Measurements from ENCODE around the gene SPN.
"Not testable (repeated sequence)": the region's sequence is repeated elsewhere in the genome, so short reads cannot be mapped to it uniquely, and the experiment has no call there.

The SPN gene, protein sequence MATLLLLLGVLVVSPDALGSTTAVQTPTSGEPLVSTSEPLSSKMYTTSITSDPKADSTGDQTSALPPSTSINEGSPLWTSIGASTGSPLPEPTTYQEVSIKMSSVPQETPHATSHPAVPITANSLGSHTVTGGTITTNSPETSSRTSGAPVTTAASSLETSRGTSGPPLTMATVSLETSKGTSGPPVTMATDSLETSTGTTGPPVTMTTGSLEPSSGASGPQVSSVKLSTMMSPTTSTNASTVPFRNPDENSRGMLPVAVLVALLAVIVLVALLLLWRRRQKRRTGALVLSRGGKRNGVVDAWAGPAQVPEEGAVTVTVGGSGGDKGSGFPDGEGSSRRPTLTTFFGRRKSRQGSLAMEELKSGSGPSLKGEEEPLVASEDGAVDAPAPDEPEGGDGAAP

DNA sequence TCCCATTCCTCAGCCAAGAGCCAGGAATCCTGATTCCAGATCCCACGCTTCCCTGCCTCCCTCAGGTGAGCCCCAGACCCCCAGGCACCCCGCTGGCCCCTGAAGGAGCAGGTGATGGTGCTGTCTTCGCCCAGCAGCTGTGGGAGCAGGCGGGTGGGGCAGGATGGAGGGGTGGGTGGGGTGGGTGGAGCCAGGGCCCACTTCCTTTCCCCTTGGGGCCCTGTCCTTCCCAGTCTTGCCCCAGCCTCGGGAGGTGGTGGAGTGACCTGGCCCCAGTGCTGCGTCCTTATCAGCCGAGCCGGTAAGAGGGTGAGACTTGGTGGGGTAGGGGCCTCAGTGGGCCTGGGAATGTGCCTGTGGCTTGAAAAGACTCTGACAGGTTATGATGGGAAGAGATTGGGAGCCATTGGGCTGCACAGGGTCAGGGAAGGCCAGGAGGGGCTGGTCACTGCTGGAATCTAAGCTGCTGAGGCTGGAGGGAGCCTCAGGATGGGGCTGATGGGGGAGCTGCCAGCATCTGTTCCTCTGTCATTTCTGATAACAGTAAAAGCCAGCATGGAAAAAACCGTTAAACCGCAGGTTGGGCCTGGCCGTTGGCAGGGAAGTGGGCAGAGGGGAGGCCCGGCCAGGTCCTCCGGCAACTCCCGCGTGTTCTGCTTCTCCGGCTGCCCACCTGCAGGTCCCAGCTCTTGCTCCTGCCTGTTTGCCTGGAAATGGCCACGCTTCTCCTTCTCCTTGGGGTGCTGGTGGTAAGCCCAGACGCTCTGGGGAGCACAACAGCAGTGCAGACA, at the start of gene SPN:
TSS of gene SPN (plus strand) at position 232 of the 791 bp plus-strand sequence. CDS start at position 714, 482 bp downstream.
- DNase-seq, result peak; percentile 67

DNA sequence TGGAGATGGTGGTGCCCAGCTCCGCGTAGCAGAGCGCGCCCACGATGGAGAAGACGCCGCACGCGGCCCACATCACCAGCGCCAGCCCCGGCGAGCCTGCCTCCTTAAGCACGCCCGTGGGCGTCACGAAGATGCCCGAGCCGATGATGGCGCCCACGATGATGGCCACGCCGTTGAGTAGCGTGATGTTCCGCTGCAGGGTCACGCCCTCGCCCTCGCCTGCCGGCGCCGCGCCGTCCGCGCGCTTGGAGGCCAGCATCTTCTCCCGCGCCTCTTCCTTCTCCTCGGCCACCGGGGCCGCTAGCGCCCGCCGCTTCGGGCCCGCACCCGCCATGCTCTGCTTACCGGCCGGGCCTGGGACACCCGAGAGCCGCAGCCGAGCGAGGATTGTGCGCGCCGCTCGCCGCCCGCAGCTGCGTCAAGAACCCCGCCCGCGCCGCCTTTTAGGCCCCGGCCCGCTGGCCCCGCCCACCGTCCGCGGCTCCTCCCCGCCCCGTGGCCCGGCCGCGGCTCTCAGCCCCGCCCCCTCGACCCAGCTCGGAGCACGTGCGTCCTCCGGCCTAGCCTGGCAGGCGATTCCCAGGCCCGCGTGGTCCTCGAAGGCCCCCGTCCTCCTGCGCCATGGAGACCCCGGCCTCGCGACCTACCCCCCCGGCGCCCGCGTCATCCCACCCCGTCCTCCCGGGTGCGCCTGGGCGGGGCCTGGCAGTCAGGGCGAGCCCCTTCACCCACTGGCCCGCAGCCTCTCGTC, 49.6 kb upstream of the SPN start:
- DNase-seq, result peak; percentile 87

DNA sequence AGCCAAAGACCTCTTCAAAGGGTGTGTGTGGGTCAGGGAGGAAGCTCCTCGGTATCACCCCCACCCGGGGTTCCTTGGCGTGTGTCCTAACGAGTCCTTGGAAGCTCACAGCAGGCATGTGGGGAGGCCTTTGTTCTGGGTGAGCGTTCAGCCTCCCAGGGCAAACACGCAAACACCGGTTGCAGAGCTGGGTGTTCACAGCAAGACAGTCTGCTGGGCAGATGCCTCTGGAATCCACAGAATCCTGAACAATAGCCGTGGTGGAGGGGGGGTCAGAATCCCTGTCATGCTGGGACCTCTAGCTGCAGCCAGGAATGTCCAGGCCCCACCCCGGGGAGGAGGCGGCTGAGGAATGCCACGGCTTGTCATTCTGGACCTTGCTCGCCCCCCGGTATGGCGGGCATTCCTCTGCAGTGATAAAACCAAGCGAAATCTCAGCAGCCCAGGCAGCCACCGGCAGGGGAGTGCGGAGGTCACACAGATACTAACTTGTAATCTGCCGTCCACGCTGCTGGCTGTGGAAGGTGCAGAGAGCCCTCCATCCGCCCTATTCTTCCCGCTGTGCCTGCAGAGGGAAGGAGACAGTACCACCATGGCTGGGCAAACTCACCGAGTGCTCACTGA, 48.2 kb upstream of the SPN start:
- DNase-seq, result not testable (repeated sequence)

DNA sequence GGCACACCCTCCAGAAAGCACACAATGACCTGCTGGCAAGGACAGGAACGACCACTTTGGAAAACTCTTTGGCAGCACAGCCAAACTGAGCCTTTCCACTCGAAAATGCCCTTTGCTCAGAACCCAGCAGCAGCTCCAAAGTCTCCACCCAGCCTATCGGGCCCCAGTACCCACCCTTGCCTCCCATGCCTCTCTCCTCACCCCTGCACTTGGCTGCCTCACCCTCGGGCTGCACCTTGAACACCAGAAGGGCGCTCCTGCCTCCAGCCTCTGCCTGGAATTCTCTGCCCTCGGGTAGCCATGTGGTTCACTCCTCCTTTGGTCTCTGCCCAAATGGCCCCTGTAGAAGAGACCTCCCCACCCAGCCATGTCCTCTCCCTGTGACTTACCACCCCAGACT, 46.9 kb upstream of the SPN start:
- DNase-seq, result not testable (repeated sequence)

DNA sequence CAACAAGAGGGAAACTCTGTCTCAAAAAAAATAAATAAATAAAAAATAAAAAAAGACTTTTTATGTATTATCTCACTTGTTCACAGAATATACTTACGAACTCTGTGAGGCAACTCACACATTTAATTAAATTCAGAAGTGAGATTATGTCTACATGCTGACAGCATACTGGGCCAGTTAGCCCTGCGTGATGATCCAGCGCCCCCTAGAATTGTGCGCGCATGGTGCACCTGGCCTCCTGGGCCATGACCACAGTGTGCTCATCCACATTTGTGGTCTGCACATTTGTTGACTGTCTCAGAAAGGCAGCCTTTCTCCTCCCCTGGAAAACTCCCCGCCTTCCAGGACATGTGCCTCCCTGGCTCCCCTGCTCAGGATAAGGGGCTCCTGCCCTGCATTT, 42.5 kb upstream of the SPN start:
- DNase-seq, result not testable (repeated sequence)

DNA sequence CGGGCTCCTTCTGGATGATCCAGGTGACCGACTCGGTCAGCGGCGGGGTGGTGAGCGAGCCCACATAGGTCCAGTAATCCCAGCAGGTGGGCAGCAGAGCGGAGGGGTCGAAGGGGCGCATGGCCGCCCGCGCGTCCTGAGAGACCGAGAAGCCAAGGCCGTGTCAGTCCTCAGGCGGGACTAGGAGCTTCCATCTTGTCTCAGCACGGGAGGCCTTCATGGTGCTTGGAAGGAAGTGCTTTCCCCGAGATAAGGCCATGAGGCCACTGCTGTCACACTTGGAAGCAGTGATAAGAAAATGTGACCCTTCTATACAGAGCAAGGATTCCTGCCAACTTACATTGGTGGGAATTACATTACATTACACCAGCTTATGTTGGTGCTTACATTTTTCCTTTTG, 40.3 kb upstream of the SPN start:
- not testable (repeated sequence) for DNase-seq

DNA sequence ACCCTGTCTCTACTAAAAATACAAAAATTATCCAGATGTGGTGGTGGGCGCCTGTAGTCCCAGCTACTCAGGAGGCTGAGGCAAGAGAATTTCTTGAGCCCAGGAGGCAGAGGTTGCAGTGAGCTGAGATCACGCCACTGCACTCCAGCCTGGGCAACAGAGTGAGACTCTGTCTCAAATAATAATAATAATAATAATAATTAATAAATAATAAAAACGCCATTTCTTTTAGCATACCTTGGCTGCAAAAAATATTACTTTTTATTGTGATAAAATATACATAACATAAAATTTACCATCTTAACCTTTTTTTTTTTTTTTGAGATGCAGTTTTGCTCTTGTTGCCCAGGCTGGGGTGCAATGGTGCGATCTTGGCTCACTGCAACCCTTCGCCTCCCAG, 39.8 kb upstream of the SPN start:
- not testable (repeated sequence) for DNase-seq

DNA sequence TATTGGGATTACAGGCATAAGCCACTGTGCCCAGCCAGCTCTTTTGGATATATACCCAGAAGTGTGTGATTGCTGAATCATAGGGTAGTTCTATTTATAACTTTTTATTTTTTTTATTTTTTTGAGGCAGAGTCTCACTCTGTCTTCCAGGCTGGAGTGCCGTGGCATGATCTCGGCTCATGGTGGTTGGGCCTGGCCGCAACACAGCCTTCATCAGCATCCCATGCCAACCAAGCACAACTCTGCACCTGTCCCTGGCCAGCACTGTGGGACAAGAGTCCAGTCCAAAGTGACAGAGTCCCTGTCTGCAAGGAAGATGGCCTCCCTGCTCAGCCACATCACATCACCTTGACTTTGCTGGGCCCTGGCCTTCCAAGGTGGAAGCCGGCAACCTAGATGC, 37.9 kb upstream of the SPN start:
- not testable (repeated sequence) for DNase-seq

DNA sequence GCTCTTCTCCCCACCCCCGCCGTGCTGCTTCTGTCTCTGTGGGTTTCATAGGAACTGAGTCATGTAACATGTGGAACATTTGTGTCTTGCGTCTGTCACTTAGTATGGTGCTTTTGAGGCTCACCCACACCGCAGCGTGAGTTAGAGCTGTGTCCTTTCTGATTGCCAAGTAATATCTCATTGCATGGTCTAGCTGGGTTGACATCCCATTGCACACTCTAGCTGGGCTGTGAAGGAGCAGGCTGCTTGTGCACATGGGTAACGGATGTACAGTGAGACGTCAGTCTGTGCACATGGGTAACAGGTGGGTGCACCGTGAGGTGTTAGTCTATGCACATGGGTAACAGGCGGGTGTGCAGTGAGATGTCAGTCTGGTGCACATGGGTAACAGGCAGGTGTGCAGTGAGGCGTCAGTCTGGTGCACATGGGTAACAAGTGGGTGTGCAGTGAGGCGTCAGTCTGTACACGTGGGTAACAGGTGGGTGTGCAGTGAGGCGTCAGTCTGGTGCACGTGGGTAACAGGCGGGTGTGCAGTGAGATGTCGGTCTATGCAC, 36.2 kb upstream of the SPN start:
- peak; percentile 64 for DNase-seq

DNA sequence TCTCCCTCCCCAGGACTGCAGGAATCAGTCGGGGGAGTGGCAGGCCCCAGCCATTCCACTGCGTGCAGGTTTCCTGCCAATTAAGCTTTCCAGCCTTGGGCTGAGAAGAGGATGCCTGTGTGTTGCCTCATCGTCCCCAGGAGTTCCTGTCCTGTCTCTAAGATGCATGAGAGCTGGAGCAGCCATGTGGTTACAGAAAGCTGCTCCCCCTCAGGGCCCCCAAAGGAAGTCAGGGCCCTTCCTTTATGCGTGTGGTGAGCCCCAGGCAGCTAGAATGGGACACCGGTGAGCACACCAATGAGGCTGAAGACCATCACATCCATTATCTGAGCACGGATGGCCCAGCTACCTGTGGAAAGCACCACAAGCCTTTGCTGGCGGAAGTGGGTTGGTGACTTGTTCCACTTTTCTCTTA, 35.4 kb upstream of the SPN start:
- not testable (repeated sequence) for DNase-seq

DNA sequence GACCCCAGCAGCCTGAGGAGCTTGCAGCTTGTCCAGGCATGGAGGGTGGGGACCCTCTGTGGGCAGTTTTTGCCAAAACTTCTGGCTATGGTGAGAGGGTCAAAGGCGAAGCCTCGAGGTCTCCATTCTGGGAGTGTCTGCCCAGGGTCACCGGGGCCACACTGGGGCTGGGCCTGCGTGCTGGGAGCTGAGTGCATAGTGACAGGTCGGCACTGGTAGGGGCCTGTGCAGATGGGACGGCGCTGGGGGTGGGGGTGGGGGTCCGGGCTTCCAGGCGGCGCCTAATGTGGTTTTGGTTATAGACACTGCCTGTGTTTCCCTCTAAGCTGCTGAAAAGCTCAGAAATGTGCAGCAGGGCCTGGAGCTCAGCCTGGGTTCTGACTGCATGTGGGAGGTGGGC, 34.3 kb upstream of the SPN start:
- DNase-seq, result not testable (repeated sequence)

DNA sequence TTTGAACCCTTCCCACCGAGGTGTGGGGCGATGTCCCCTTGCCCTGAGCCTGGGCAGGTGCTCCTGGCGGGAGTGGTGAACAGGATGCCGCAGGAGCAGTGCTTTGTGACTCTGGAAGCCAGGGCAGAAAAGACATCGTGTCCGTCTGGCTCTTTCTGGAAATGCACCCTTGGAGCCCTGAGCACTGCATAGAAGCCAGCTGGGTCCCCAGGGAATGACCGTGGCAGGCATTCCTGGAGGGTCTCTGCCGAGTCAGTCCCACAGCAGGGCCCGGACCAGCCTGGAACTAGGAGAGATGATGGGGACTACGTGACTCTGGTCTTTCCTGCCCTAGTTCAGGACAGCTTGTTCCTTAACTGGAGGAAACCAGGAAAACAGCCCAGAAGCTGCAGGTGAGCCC, 33.7 kb upstream of the SPN start:
- DNase-seq, result not testable (repeated sequence)

DNA sequence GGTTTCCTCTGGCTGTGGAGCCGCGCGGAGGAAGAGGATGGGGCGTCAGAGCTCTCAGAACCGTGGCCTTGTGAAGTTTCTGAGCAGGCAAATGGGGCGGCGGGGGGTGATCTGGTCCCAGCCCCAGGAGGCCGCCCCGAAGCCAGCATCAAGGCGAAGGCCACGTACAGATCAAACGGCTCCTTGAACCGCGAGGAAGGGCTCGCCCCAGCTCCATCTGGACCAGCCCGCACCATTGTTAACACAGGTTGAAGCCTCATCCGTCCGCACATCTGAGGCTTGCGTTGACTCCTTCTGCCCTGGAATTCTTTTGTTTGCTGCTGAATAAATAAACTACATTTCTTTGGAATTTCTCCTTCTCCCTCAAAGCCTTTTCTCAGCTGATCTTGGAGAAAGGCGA, 31.4 kb upstream of the SPN start:
- DNase-seq, result not testable (repeated sequence)

DNA sequence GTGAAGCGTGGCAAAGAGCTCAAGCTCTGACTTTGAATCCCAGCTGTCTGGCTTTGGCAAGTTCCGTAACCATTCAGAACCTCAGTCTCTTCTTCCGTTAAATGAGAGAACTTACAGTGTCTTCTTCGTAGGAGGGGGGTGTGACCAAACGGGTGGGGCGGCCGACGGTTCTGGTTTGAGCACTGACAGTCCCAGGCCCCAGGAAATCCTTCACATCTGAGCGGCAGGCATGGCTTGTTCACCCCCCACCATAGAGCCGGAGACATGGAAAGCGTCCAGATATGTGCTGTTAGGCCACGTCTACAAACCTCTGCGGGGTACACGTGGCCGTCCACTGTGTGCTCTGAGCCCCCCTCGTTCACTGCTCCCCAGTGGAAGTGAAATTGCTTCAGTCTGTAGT, 27.1 kb upstream of the SPN start:
- not testable (repeated sequence) for DNase-seq

DNA sequence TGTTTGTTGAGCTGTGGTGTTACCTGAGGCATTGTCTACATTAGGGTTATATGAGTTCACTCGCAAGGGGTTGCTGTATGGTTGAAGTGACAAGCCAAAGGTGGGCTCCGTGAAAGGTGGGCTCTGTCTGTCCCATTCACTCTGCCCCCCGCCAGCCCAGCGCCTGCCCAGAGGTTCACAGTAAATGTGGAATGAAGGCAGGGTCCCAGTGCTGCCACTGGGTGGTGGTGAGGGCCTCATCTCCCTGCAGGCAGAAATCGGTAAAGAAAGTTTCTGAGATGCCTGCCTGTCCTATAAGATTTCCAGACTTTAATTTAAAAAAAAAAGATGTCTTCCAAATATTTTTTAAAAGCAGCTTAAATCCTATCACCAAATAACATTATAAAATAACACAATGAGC, 26.7 kb upstream of the SPN start:
- not testable (repeated sequence) for DNase-seq

DNA sequence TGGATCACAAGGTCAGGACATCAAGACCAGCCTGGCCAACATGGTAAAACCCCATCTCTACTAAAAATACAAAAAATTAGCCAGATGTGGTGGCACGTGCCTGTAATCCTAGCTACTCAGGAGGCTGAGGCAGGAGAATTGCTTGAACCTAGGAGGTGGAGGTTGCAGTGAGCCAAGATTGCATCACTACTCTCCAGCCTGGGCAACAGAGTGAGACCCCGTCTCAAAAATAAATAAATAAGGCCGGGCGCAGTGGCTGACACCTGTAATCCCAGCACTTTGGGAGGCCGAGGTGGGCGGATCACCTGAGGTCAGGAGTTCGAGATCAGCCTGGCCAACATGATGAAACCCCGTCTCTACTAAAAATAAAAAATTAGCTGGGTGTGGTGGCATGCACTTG, 24.3 kb upstream of the SPN start:
- not testable (repeated sequence) for DNase-seq

DNA sequence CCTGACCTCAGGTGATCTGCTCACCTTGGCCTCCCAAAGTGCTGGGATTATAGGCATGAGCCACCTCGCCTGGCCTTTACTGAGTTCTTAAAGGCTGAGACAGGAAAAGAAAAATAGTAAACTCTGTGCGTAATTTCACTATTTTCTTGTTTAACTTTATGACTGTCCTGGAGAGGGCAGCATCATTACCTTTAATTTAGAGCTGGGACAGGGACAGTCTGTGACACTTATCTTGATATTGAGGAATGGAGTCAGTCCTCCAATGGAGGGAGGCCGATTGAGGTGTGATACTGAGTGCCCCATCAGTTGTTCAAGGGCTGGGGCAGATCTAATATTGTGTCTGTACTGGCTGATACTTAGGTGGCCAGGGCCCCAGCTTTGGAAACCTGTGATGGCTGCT, 21.5 kb upstream of the SPN start:
- no peak for DNase-seq

DNA sequence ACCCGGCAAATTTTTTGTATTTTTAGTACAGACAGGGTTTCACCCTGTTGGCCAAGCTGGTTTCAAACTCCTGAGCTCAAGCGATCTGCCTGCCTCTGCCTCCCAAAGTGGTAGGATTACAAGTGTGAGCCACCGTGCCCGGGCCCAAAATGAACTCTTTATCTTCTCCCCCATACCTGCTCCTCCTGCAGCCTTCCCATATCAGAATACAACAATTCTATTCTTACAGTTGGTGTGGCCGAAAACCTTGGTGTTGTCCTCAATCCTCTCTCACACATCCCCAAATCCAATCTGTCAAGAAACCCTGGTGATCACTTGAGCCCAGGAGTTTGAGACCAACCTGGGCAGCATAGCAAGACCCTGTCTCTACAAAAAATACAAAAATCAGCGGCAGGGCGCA, 19.5 kb upstream of the SPN start:
- no peak for DNase-seq

DNA sequence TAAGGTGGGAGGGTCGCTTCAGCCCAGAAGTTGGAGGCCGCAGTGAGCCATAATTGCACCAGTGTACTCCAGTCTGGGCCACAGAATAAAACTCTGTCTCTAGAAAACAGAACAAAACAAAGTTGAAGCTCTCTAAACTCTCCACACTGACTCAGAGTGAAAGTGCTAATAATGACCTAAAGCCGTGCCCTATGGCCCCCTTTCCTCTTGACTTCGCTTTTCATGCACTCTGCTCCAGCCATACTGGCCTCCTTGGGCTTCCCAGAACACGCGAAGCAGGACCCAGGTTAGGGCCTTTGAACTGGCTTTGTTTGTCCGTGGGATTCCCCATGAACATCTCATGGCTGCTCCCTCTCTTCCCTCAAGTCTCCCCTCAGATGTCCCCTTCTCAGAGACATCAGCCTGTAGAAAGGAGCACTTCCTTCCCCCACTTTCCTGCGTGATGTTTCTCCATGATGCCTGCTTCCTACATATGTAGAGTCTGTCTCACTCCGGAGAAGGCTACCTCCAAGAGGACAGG, 18.6 kb upstream of the SPN start:
- no peak for DNase-seq

DNA sequence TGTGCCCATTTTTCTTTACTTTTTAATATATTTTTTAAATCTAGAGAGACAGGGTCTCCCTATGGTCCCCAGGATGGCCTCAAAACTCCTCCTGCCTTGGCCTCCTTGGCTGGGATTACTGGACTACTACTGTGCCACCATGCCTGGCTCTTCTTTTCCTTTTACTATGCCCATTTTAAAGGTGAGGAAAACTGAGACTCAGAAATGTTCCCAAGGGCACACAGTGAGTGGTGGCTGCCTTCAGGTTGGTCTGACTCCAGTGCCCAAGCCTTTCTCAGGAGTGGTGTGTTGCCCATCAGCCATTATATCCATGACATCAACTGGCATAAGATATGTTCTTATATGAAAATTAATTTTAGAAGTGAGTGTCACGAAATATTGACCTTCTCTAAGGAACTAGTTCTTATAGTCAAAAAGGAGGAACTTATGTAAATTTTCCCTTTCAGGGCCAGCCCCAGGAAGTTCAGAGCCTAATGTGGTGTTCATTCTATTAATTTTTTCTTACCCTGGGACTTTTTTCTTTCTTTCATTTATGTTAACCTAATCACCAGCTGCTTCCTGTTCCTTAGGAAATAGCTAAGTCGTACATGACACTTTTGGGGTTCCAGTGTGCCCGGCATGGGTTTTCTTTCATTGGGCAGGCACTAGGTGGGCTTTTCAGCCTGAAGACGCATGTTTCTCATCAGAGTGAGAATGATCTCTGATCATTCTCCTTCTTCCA, 17.9 kb upstream of the SPN start:
- no peak for DNase-seq

DNA sequence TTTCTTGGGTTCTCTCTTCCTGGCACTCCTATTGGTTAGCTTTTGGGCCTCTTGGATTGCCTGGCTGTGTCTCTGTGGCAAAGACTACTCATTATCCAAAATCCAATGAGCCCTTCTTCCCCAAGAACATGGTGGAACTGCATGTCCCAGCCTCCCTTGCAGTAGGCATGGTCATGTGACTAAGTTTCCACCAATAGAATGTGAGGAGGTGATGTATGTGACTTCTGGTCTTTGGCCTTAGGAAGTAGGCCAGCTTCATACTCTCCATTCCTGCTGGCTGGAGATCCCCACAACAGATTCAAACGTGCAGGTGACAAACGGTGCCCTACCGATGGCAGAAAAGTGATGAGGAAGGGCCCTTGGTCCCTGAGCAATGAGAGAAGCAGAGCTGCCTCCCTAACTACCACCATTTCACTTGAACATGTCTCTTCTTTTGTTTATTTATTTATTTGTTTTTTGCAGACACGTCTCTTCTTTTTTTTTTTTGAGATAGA, 17.3 kb upstream of the SPN start:
- no peak for DNase-seq
